GM21786 (cell line): ENCODE measurements around the gene WFS1.

Source experiments
- ATAC-seq: cut with Tn5 transposase; IDR thresholded peaks from one replicate; pipeline ENCODE4 v1.9.1; 2021; ENCODE audit not compliant: unreplicated experiment

Gene WFS1

DNA sequence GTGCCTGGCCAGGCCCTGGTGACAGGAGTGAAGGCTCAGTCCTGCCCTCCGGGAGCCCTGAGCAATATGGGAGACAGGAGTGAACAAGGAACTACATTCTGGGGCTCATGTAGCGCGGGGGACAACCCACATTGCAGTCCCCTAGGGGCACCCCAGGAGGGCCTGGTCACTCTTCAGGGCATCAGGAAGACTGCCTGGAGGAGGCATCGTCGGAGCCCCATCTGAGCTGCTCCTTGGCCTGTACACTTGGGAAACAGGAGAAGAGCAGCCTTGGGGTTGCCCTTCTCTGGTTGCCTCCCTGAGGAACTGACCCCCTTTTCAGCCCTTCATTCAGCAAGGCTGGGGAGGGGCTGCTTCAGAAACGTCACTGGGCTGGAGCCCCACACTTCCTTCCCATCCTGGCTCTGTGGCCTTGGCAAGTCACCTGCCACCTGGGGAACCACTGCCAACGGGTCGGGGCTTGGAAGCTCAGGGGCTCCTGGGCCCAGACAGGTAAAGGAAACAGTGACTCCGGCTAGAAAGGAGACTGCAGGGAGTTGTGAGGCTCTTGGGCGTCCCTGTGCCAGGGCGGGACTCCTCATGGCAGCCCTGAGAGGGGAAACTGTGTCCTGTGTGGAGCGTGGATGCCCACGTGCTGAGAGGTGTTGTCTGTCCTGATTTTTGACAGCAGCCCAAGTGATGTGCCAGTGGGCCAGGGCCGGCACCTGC, 10.1 kb downstream of the WFS1 start:
- ATAC-seq: no peak

GRCh38 chr4:6280365-6280996, 10.8 kb downstream of the WFS1 start:
- ATAC-seq: no peak

DNA sequence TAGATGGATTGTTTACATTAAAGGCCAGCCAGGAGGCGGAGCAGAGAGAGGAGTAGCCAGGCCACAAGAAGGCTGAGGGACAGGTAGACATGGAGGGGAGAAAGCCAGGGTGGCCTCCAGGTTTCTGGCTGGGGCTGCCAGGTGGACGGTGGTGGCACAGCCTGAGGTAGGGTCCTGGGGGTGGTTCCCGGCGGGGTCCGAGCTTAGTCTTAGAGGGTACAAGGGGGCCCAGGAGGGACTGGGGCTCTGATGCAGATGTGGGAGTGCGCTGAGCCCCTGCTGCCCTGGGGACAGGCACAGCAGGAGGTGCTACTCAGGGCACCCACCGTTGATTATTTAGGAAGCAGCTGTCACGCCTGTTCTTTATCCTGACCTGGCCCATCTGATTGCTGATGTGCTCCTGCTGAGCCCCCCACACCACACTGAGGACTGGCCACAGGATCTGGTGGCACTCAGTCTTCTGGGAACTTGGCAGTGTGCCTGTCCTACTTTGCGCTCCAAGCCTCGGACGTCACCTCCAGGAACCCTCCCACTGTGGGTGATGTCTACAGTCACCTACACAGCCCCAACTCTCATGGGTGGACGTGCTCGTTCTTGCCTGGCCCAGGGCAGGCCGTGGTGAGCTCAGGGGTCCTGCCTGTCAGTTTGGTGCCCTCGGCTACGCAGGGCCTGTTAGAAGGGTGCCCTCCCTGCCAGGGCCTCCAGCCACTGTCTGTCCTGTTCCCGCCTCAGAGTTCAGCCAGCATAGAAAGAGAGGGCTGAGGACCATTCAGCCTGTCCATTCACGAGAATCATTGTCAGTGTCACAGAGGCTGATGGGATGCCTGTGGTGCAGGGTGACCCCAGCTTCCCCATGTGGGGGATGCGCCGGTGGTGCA, 12.0 kb downstream of the WFS1 start:
- no peak for ATAC-seq

- no peak for ATAC-seq
Observed at GRCh38 chr4:6282314-6282771, 12.7 kb downstream of the WFS1 start.

- no peak for ATAC-seq
Observed at GRCh38 chr4:6283282-6283681, 13.6 kb downstream of the WFS1 start.

DNA sequence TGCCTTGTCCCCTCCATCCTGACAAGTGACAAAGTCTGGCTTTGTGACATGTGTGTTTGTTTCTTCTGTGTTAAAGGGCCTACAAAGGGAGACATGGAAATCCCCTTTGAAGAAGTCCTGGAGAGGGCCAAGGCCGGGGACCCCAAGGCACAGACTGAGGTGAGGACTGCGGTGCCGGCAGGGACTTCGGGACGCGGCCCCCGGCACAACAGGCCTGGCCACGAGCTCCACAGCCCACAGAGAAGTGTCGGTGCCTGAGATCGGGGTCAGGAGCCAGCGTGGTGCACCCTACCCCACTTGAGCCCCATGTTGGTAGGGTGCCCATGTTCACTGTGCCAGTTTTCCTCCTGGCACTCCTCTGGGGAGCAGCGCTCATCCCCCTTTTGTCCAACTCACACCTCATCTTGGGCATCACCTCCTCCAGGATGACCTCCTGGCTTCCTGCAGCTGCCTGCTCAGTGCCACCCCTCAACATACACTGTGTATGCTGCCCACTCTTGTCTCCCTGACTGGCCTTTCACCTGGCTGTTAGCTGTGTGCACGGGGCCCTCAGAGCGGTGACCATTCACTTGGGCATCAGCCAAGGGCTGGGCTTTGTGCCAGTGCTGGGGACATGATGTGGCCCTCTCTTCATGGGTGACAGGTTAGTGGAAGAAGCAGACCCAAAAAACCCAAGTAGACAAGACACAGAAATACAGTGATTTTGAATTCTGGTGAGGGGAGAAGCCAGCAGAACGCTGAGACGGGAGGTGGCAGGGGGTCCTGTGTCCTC, 17.6 kb downstream of the WFS1 start:
- ATAC-seq: no peak

DNA sequence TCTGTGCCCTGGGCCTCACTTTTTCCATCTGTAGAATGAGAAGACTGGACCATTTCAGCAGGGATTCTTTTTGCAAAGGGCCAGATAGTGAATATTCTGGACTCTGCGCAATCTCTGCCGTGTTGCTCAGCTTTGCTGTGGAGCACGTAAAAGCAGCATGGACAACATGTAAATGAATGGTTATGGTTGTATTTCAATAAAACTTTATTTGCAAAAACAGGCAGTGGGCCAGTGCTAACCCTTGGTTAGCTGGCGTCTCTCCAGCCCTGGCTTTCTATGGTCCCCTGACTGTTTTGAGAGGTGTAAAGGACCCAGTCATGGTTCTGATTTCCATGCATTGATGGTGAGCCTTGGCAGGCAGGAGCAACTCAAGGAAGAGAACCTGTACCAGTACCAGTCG, 18.7 kb downstream of the WFS1 start:
- no peak for ATAC-seq

- ATAC-seq: no peak
Observed at GRCh38 chr4:6288871-6289270, 19.2 kb downstream of the WFS1 start.

DNA sequence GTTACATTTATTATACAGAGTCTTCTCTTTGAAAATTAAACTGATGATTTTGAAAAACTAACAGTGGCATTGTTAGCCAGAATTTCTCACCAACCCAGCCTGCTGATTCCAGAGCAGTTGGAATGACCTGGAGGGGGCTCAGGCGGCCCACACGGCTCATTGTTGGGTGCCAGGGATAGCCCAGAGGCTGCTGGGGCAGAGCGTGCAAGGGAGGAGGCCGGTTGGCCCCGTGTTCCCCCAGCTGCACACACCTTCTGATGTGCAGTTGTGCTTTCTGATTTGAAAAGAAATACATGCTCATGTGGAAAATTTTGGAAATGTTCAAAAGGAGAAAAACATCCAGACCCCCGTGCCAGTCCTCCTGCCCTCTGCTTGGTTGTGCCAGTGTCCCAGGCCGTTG, 20.6 kb downstream of the WFS1 start:
- ATAC-seq: no peak

- no peak for ATAC-seq
Observed at GRCh38 chr4:6290769-6291547, 21.3 kb downstream of the WFS1 start.

GRCh38 chr4:6291784-6292297, 22.2 kb downstream of the WFS1 start:
- ATAC-seq: no peak

- ATAC-seq: no peak
Observed at GRCh38 chr4:6292376-6293096, 22.9 kb downstream of the WFS1 start.

GRCh38 chr4:6293097-6293445, 23.4 kb downstream of the WFS1 start:
- no peak for ATAC-seq

GRCh38 chr4:6293661-6294060, 24.0 kb downstream of the WFS1 start:
- no peak for ATAC-seq

DNA sequence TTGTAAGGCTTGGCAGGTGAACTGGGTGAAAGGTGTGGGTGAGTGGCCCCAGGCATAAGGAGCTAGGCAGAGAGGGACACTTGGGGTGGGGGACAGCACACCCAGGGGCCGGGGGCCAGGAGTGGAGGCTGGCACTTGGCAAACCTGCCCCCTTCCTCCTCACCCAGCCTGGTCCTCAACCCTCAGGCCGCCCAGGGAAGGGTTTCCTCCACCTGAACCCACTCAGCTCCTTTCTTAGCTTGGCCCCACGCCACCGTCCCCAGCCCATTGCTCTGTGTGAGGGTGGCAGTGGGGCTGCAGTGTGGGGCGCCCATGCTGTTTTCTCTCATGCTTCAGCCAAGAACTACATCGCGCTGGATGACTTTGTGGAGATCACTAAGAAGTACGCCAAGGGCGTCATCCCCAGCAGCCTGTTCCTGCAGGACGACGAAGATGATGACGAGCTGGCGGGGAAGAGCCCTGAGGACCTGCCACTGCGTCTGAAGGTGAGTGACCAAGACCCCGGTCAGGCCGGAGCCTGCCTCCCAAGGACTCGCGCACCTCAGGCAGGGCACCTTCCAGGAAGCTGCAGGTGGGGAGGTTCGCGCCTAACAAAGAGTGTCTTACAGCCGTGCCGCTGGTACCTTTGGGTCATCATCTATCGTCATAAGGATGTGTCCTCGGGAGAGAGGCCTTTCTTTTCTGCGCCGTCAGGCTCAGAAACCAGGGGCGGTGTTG, 25.2 kb downstream of the WFS1 start:
- ATAC-seq: no peak

DNA sequence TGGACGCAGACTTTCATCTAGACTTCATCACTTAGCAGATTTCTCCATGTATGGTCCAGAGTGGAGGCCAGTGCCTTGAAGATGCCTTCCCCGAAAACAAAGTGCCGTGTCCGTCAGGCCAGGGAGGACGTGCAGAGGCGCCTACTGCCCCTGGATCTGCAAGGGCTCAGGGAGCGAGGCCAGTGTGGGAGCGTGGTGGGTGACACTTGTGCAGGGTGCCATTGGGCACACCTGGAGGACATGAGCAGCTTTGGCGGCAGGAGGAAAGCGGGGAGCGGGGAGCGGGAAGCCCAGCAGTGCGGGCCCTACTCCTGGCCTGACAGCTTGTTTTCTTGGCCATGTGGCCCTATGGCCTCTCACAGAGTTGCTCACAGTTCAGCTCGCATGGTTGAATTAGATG, 25.8 kb downstream of the WFS1 start:
- no peak for ATAC-seq

- ATAC-seq: no peak
Observed at GRCh38 chr4:6296026-6296425, 26.4 kb downstream of the WFS1 start.

DNA sequence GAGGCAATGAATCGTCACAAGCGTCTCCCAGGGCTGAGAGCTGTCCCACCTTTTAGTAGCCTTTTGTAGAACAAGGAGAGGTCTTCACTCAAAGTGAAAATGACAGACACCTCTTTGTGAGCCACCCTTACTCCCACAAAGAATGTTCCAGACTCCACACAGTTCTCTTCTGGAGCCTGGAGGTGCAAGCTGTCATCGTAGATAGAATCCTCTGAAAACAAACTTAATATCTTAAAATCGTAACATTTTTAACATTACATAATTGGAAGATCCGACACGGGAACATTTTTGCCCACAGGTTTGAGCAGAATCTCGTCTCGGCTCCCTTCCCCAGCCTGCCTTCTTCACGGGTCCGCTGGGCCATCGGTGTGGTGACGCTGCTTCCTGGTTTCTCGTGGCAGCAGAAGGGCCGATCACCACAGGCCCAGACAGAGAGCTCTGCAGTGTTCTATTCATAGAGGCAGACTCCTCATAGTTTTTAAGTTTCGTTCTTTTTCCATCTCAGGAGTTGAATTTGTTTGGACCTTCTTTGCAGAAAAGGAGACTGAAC, 27.7 kb downstream of the WFS1 start:
- no peak for ATAC-seq

DNA sequence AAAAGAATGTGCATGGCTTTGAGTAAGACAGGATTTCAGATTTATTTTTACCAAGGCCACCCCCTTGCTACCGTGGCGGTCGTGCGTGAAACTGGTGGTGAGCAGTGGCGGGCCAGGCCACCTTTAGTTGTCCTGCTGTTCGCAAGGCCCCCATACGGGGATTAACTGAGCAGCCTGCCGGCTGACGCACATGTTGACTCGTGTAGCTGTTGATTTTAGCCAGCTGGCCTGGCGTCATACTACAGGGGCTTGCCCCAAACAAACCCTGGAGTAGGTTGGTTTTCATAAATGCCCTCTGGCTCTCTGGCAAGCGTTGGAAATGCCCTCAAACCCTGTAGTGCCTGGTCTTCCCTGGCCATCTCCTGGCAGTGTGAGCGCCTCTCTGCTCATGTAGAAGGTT, 28.4 kb downstream of the WFS1 start:
- no peak for ATAC-seq
